GM12878 (cell line): Measurements from ENCODE around the gene CLDN6.

Source experiments
- BRCA1 ChIP-seq: IDR thresholded peaks from 2 replicates; pipeline ENCODE4 v1.6.1; 2011; ENCODE audit warnings: low read depth, low read length, improper control_type of control experiment
- EED ChIP-seq: sonication (generic); IDR thresholded peaks from 2 replicates; pipeline ENCODE4 v1.6.1; 2016; ENCODE audit warnings: antibody characterized with exemption, low read depth
- EGR1 ChIP-seq, 2 experiments: IDR thresholded peaks; 1 replicate in 1 of 2; 2 replicates in 1 of 2; pipeline ENCODE4 v1.6.1; 2011 to 2012; ENCODE audit warnings: low read depth in 2 of 2, low read length in 2 of 2, borderline replicate concordance in 1 of 2, mild to moderate bottlenecking in 1 of 2, moderate library complexity in 1 of 2
- GABPA ChIP-seq: IDR thresholded peaks from 2 replicates; pipeline ENCODE4 v1.6.1; 2014; ENCODE audit warnings: antibody characterized with exemption, low read depth, mild to moderate bottlenecking, inconsistent platforms
- POLR2A ChIP-seq: IDR thresholded peaks from 2 replicates; pipeline ENCODE4 v1.6.1; 2011; ENCODE audit warnings: low read depth, mild to moderate bottlenecking, low read length
- POLR2AphosphoS5 ChIP-seq: IDR thresholded peaks from 2 replicates; pipeline ENCODE4 v1.6.1; 2011; ENCODE audit warnings: mild to moderate bottlenecking, low read length, inconsistent platforms

- TF ChIP-seq EED (no peak), POLR2AphosphoS5 (no peak), EGR1 (IDR thresholded peaks at IDR 0.05; ENCODE audit: borderline replicate concordance in 1 of 2, low read depth in 2 of 2, low read length in 2 of 2) (no peak), BRCA1 (no peak), GABPA (no peak), POLR2A (no peak)
These were observed 32.5 kb upstream of the CLDN6 start for GRCh38 chr16:3050487-3050886.
